ENCODE data around the gene ZMIZ1.
A peak's percentile ranks its signal among the peaks of the same experiment; 100 is the strongest.

Gene ZMIZ1

DNA sequence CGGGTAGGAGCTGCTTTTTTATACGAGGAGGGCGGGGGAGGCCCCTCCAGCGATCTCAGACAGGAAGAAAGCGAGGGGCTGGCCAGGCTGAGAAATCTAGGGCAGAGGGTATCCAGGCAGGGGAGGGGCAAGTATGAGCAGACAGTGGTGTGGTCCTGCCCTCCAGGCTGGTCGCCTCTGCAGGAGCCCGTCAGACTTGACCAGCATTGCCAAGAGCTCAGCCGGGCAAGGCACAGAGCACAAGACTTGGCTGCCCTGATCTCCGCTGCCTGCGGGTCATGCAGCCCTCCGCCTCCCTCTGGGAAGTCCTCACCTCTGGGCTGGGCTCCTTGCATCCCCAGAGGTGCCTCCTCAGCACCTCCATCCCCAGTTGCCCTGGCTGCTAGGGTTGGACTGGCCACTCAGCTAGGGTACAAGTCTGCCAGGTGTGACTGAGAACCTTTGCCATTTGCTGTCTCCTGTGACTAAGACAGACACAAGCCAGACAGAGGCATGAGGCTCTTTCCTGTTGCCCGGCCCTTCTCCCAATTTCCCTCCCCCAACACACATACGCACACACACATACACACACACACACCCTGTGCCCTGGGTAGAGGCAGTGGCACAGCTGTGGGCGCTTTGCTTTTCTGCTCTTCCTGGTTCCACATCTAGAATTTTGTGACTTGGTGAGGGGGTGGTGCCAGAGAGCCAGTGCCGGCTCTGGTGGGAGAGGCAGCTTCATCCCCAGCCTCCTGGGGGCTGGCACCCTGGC is 219.4 kb downstream of the ZMIZ1 start:
- no peaks in the 10 kb centered on the region for H3K4me1 ChIP-seq (ENCODE audit: control insufficient read depth, insufficient read depth, low read length)
- POLR2A ChIA-PET = no interaction called here
- peaks cover 0 to 42% of the 10 kb centered on the region in 2 experiments; a peak in 1 of 3 replicates for H3K36me3 ChIP-seq (ENCODE audit: control insufficient read depth in 2 of 2, insufficient read depth in 1 of 2, low read length in 2 of 2)
- CTCF ChIA-PET = interaction anchor here (0.7 kb wide), 1 partner anchor 125 kb away, joined by 4 read pairs; no protein-coding TSS in a partner anchor
- H3K9me3 ChIP-seq (ENCODE audit: control insufficient read depth, insufficient read depth, low read depth, low read length) = no peaks in the 10 kb centered on the region
- no peak for TF ChIP-seq INSM2 (tag by site-specific recombination; IDR thresholded peaks at IDR 0.05)
- TF ChIP-seq ZNF777 (tag by site-specific recombination; IDR thresholded peaks at IDR 0.05; ENCODE audit: borderline replicate concordance) = no peak
- no peak for TF ChIP-seq ZNF350 (tag by site-specific recombination; IDR thresholded peaks at IDR 0.05)
- TF ChIP-seq ZBTB1 (tag by site-specific recombination; IDR thresholded peaks at IDR 0.05) = no peak
- no peak for TF ChIP-seq ZNF24 (tag by site-specific recombination; IDR thresholded peaks at IDR 0.05)
- no peak for TF ChIP-seq KLF7 (tag by site-specific recombination; IDR thresholded peaks at IDR 0.05; ENCODE audit: borderline replicate concordance)
- H3K27ac ChIP-seq (ENCODE audit: extremely low read depth, low read depth, low read length) = no peak overlapping the region
- no peak overlapping the region for H3K4me3 ChIP-seq (ENCODE audit: low read depth, low read length)

- no peak overlapping the region for H3K4me3 ChIP-seq (ENCODE audit: low read depth, low read length)
- CTCF ChIA-PET = no interaction called here
- H3K27ac ChIP-seq (ENCODE audit: extremely low read depth, low read depth, low read length) = no peak overlapping the region
- TF ChIP-seq ZBTB20 (tag by site-specific recombination; IDR thresholded peaks at IDR 0.05) = no peak
- TF ChIP-seq ZNF600 (tag by site-specific recombination; IDR thresholded peaks at IDR 0.05) = 0 out of 2 replicates have a peak, but pooled peaks have one; percentile 13
- POLR2A ChIA-PET = no interaction called here
- peaks cover 0 to 48% of the 10 kb centered on the region in 2 experiments; a peak in 1 of 3 replicates for H3K36me3 ChIP-seq (ENCODE audit: control insufficient read depth in 2 of 2, insufficient read depth in 1 of 2, low read length in 2 of 2)
- H3K9me3 ChIP-seq (ENCODE audit: control insufficient read depth, insufficient read depth, low read depth, low read length) = no peaks in the 10 kb centered on the region
- no peaks in the 10 kb centered on the region for H3K4me1 ChIP-seq (ENCODE audit: control insufficient read depth, insufficient read depth, low read length)
These were observed 221.0 kb downstream of the ZMIZ1 start for GRCh38 chr10:79289801-79290200.

- no peaks in the 10 kb centered on the region for H3K4me1 ChIP-seq (ENCODE audit: control insufficient read depth, insufficient read depth, low read length)
- H3K4me3 ChIP-seq (ENCODE audit: low read depth, low read length) = no peak overlapping the region
- peak; percentile 21; the same call in 1 of the 2 replicates for TF ChIP-seq KLF1 (tag by site-specific recombination; IDR thresholded peaks at IDR 0.05)
- no peak for TF ChIP-seq ZNF24 (tag by site-specific recombination; IDR thresholded peaks at IDR 0.05)
- TF ChIP-seq ZBTB1 (tag by site-specific recombination; IDR thresholded peaks at IDR 0.05) = no peak
- ChIA-PET CTCF (interaction anchor here (0.7 to 1.0 kb wide), 2 partner anchors 8 to 54 kb away, joined by 3 to 5 read pairs; no protein-coding TSS in a partner anchor), POLR2A (no interaction called here)
- H3K36me3 ChIP-seq (ENCODE audit: control insufficient read depth in 2 of 2, insufficient read depth in 1 of 2, low read length in 2 of 2) = peaks cover 0 to 61% of the 10 kb centered on the region in 2 experiments; a peak in 1 of 3 replicates
- H3K9me3 ChIP-seq (ENCODE audit: control insufficient read depth, insufficient read depth, low read depth, low read length) = no peaks in the 10 kb centered on the region
- H3K27ac ChIP-seq (ENCODE audit: extremely low read depth, low read depth, low read length) = no peak overlapping the region
These were observed 223.4 kb downstream of the ZMIZ1 start for GRCh38 chr10:79292026-79292766.

DNA sequence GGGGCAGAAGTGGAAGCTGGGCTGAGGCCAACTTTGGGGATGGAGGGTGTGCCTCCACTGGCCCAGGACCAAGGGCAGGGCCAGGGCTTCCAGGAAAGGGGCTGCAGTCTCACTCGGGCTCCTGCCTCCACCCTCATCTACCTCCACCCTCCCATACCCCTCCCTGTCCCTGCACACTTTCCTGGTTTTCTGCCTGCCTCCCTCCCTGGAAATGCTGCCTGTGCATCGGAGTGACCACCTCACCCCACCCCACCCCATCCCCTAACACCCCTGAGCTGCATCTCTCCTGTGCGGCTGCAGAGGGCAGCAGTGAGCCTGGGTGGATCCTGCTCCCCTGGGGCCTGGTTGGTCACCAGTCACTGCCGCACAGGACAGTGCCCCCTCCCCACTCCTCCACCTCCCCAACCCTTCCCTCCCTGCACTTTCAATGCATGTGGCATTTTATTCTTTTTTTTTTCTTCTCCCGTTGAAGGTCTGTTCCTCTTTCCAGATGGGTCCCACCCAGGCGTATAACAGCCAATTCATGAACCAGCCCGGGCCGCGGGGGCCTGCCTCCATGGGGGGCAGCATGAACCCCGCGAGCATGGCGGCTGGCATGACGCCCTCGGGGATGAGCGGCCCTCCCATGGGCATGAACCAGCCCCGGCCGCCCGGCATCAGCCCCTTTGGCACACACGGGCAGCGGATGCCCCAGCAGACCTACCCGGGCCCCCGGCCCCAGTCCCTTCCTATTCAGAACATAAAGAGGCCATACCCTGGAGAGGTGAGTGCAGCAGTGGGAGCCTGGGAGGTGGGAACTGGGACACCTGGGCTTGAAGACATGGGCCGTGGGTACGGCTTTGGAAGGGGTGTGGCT is 224.4 kb downstream of the ZMIZ1 start:
- Histone ChIP-seq H3K27ac (ENCODE audit: extremely low read depth, low read depth, low read length) (no peak overlapping the region), H3K4me1 (ENCODE audit: control insufficient read depth, insufficient read depth, low read length) (no peaks in the 10 kb centered on the region), H3K36me3 (ENCODE audit: control insufficient read depth in 2 of 2, insufficient read depth in 1 of 2, low read length in 2 of 2) (peaks cover 0 to 70% of the 10 kb centered on the region in 2 experiments; a peak in 1 of 3 replicates), H3K9me3 (ENCODE audit: control insufficient read depth, insufficient read depth, low read depth, low read length) (no peaks in the 10 kb centered on the region), H3K4me3 (ENCODE audit: low read depth, low read length) (no peak overlapping the region)
- CTCF ChIA-PET = interaction anchor here (0.6 to 1.0 kb wide), 3 partner anchors 9 to 914 kb away, joined by 3 to 7 read pairs (median 5); no protein-coding TSS in a partner anchor
- POLR2A ChIA-PET = interaction anchor here (0.6 kb wide), 1 partner anchor 19 kb away, joined by 4 read pairs; no protein-coding TSS in a partner anchor
- TF ChIP-seq ZNF169 (tag by site-specific recombination; IDR thresholded peaks at IDR 0.05) (no peak), ZNF211 (tag by site-specific recombination; IDR thresholded peaks at IDR 0.05; ENCODE audit: low read depth) (no peak), ZNF19 (tag by site-specific recombination; IDR thresholded peaks at IDR 0.05; ENCODE audit: low read depth) (no peak), ZBTB49 (tag by site-specific recombination; IDR thresholded peaks at IDR 0.05; ENCODE audit: low read depth) (no peak), ZNF157 (tag by site-specific recombination; IDR thresholded peaks at IDR 0.05) (no peak), ZNF747 (tag by site-specific recombination; IDR thresholded peaks at IDR 0.05) (no peak), REPIN1 (tag by site-specific recombination; IDR thresholded peaks at IDR 0.05; ENCODE audit: low read depth) (no peak), ZNF785 (tag by site-specific recombination; IDR thresholded peaks at IDR 0.05) (no peak), FEZF1 (tag by site-specific recombination; IDR thresholded peaks at IDR 0.05) (no peak)
- TF ChIP-seq, protein P1, sequence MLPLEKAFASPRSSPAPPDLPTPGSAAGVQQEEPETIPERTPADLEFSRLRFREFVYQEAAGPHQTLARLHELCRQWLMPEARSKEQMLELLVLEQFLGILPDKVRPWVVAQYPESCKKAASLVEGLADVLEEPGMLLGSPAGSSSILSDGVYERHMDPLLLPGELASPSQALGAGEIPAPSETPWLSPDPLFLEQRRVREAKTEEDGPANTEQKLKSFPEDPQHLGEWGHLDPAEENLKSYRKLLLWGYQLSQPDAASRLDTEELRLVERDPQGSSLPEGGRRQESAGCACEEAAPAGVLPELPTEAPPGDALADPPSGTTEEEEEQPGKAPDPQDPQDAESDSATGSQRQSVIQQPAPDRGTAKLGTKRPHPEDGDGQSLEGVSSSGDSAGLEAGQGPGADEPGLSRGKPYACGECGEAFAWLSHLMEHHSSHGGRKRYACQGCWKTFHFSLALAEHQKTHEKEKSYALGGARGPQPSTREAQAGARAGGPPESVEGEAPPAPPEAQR (tag by site-specific recombination; IDR thresholded peaks at IDR 0.05) = no peak

All from HEK293 (cell line).